A549 (cell line): Measurements from ENCODE around the gene WDFY1. TPM values are rescaled to one million over a fixed set of nuclear protein-coding genes. Genes with fewer than 3 reads are reported as not detected.

Experiments
- ATAC-seq, 2 experiments: fragments of 200-7000 bp in 1 of 2; fragments of >200 bp in 1 of 2; cut with Nextera tagmentation in 1 of 2; cut with Tn5 transposase in 1 of 2; 3 replicates each; pipeline versions ENCODE4 v1.8.0 to v1.9.1; 2018 to 2020; ENCODE audit warnings: mild to moderate bottlenecking in 1 of 2, moderate library complexity in 1 of 2
- CTCF ChIA-PET: fragments of 300-600 bp; sonication (Branson Sonifier 250); formaldehyde crosslinking; extraction: SDS; loops from one replicate; lab custom pipeline; 2021; ENCODE audit warnings: antibody characterized with exemption, inconsistent platforms; lab: Yijun Ruan, JAX
- POLR2A ChIA-PET: fragments of 350-600 bp; formaldehyde crosslinking; extraction: SDS; loops from one replicate; lab custom pipeline; 2021; ENCODE audit warnings: antibody characterized with exemption, inconsistent platforms; lab: Yijun Ruan, JAX
- DNase-seq, 2 experiments: peaks; one replicate each; pipeline versions ENCODE4 v3.0.0 to v3.0.0-alpha.2; 2011 to 2016; ENCODE audit warnings: low read depth in 1 of 2, low spot score in 1 of 2
- FAIRE-seq: peaks from 2 replicates; lab custom pipeline; 2011; peaks lifted over from hg19 to GRCh38; lab: Jason Lieb, UNC
- H3K27ac ChIP-seq, 2 experiments: fragments of >200 bp; sonication (Bioruptor Twin); formaldehyde crosslinking; 3 replicates each; pipeline ENCODE4 v1.5.1; 2016 to 2017
- H3K4me1 ChIP-seq: fragments of >200 bp; sonication (Bioruptor Twin); formaldehyde crosslinking; 3 replicates; pipeline ENCODE4 v1.6.1; 2016
- H3K4me2 ChIP-seq: fragments of >200 bp; sonication (Bioruptor Twin); formaldehyde crosslinking; 3 replicates; pipeline ENCODE4 v1.6.1; 2016
- H3K4me3 ChIP-seq: fragments of >200 bp; sonication (Bioruptor Twin); formaldehyde crosslinking; 3 replicates; pipeline ENCODE4 v1.5.1; 2016
- H3K9me3 ChIP-seq: fragments of >200 bp; sonication (Bioruptor Twin); formaldehyde crosslinking; 3 replicates; pipeline ENCODE4 v1.6.1; 2016
- EHF ChIP-seq: fragments of 250-450 bp; sonication (Bioruptor Pico); IDR thresholded peaks from 2 replicates; pipeline ENCODE4 v1.5.0; 2020; ENCODE audit warnings: mild to moderate bottlenecking
- FOXS1 ChIP-seq: fragments of 250-450 bp; sonication (Bioruptor Pico); IDR thresholded peaks from 2 replicates; pipeline ENCODE4 v1.5.0; 2020; ENCODE audit warnings: mild to moderate bottlenecking, moderate library complexity
- GATA3 ChIP-seq: IDR thresholded peaks from 2 replicates; pipeline ENCODE4 v1.6.1; 2012; ENCODE audit warnings: borderline replicate concordance
- HDAC2 ChIP-seq: fragments of 200-600 bp; sonication (generic); IDR thresholded peaks from 2 replicates; pipeline ENCODE4 v1.6.1; 2016
- HEYL ChIP-seq: fragments of 250-450 bp; sonication (Bioruptor Pico); IDR thresholded peaks from 2 replicates; pipeline ENCODE4 v1.8.0; 2021; ENCODE audit warnings: mild to moderate bottlenecking, moderate library complexity
- HOXB5 ChIP-seq: fragments of 250-450 bp; sonication (Bioruptor Pico); IDR thresholded peaks from 2 replicates; pipeline ENCODE4 v1.5.0; 2020; ENCODE audit warnings: mild to moderate bottlenecking, moderate library complexity
- KDM5A ChIP-seq: fragments of 200-600 bp; sonication (generic); IDR thresholded peaks from 2 replicates; pipeline ENCODE4 v1.6.1; 2016; ENCODE audit warnings: antibody characterized with exemption, mild to moderate bottlenecking
- MAFK ChIP-seq: fragments of 450-650 bp; IDR thresholded peaks from 2 replicates; pipeline ENCODE4 v1.6.1; 2014; ENCODE audit not compliant: partially characterized antibody
- PBX3 ChIP-seq: IDR thresholded peaks from 2 replicates; pipeline ENCODE4 v1.6.1; 2012
- RCOR1 ChIP-seq: fragments of 150-350 bp; IDR thresholded peaks from 2 replicates; pipeline ENCODE4 v1.6.1; 2014; ENCODE audit warnings: antibody characterized with exemption, low read length, low read depth
- REST ChIP-seq: fragments of 200-600 bp; sonication (generic); IDR thresholded peaks from 2 replicates; pipeline ENCODE4 v1.6.1; 2016; ENCODE audit warnings: antibody characterized with exemption, mild to moderate bottlenecking, moderate library complexity
- RFX5 ChIP-seq: fragments of 450-650 bp; IDR thresholded peaks from 2 replicates; pipeline ENCODE4 v1.7.1; 2014; ENCODE audit warnings: antibody characterized with exemption, mild to moderate bottlenecking, moderate library complexity
- SREBF2 ChIP-seq: fragments of 450-650 bp; IDR thresholded peaks from 2 replicates; pipeline ENCODE4 v1.6.1; 2014; ENCODE audit warnings: mild to moderate bottlenecking, moderate library complexity
- TFCP2L1 ChIP-seq: fragments of 250-450 bp; sonication (Bioruptor Pico); IDR thresholded peaks from 2 replicates; pipeline ENCODE4 v1.5.0; 2021; ENCODE audit warnings: mild to moderate bottlenecking
- ZFP36 ChIP-seq: fragments of 450-650 bp; IDR thresholded peaks from 2 replicates; pipeline ENCODE4 v1.6.1; 2014; ENCODE audit warnings: borderline replicate concordance; ENCODE audit not compliant: partially characterized antibody
- ZSCAN20 ChIP-seq: fragments of 250-450 bp; sonication (Bioruptor Pico); IDR thresholded peaks from 2 replicates; pipeline ENCODE4 v1.8.0; 2022; ENCODE audit warnings: mild to moderate bottlenecking, moderate library complexity
- WGBS: methylation state at CpG from one replicate; pipeline ENCODE4 v1.1.6; 2017; ENCODE audit errors: missing lambda C conversion rate; 5-methylcytosine and 5-hydroxymethylcytosine counted together
- polyA plus RNA-seq, 4 experiments: library from polyadenylated mRNA; depleted of rRNA in 3 of 4; stranded (reverse); fragments of >200 nt; fragmentation: RNase III in 1 of 4; extraction: RNeasy Plus Mini Kit Qiagen cat#74134 plus additional on column Dnase treatment in 1 of 4; gene quantifications; 2 replicates in 3 of 4; 3 replicates in 1 of 4; pipeline ENCODE4 v1.2.3, GENCODE V29; 2011 to 2017

WDFY1 gene
- polyA plus RNA-seq, 2 of the 4 experiments (the other 2 are of a cell fraction), result 38.7 to 70.8 TPM

- DNase-seq (no peak), FAIRE-seq (no peak)
- TF ChIP-seq KDM5A, result no peak
- TF ChIP-seq ZFP36, result no peak
- no peak for TF ChIP-seq HEYL (CRISPR knock-in tag)
- TF ChIP-seq EHF (CRISPR knock-in tag), result no peak
- no peak for TF ChIP-seq SREBF2
- no peak for TF ChIP-seq HDAC2
- TF ChIP-seq REST, result no peak
- TF ChIP-seq HOXB5 (CRISPR knock-in tag), result no peak
- TF ChIP-seq, all 56 proteins: peak for 0
- H3K27ac ChIP-seq, result no peak overlapping the region
- no peaks in the 10 kb centered on the region for H3K4me1 ChIP-seq
- H3K9me3 ChIP-seq, result no peaks in the 10 kb centered on the region
- CTCF ChIA-PET, result interaction anchor here (0.9 kb wide), 1 partner anchor 12 kb away, joined by 5 read pairs; no protein-coding TSS in a partner anchor
- WGBS, result 71% methylated on average over 5 of the region's 5 CpGs
- POLR2A ChIA-PET, result no interaction called here
- H3K4me2 ChIP-seq, result no peak overlapping the region
- peak in 1 of 2 experiments; percentile 22; a peak in 1 of 6 replicates for ATAC-seq
- H3K4me3 ChIP-seq, result no peak overlapping the region
These were observed 43.8 kb downstream of the WDFY1 start for GRCh38 chr2:223901311-223901710.

- ChIA-PET POLR2A (no interaction called here), CTCF (no interaction called here)
- ATAC-seq, result no peak
- Histone ChIP-seq H3K4me3 (no peak overlapping the region), H3K4me2 (no peak overlapping the region), H3K27ac (no peak overlapping the region), H3K9me3 (no peaks in the 10 kb centered on the region), H3K4me1 (peaks cover 5% of the 10 kb centered on the region)
- WGBS, result 91% methylated on average over 1 of the region's 1 CpG
- FAIRE-seq, result no peak
- no peak for TF ChIP-seq ZFP36
- no peak for TF ChIP-seq PBX3
- TF ChIP-seq GATA3, result no peak
- TF ChIP-seq REST, result no peak
- TF ChIP-seq RCOR1, result no peak
- no peak for TF ChIP-seq ZSCAN20 (CRISPR knock-in tag)
- no peak for TF ChIP-seq HOXB5 (CRISPR knock-in tag)
- TF ChIP-seq RFX5, result no peak
- no peak for DNase-seq
These were observed 44.6 kb downstream of the WDFY1 start for GRCh38 chr2:223900531-223900930.

GRCh38 chr2:223900066-223900465 is 45.1 kb downstream of the WDFY1 start:
- CTCF ChIA-PET, result no interaction called here
- 89% methylated on average over 6 of the region's 6 CpGs for WGBS

More at GRCh38 chr2:223900066-223900465, 45.1 kb downstream of the WDFY1 start:
- H3K4me3 ChIP-seq, result no peak overlapping the region
- peak; percentile 35 for TF ChIP-seq MAFK
- TF ChIP-seq TFCP2L1 (CRISPR knock-in tag), result no peak
- no peak for TF ChIP-seq FOXS1 (CRISPR knock-in tag)
- no peak for DNase-seq
- H3K27ac ChIP-seq, result no peak overlapping the region
- no peaks in the 10 kb centered on the region for H3K9me3 ChIP-seq
- H3K4me2 ChIP-seq, result no peak overlapping the region
- no peak for ATAC-seq
- POLR2A ChIA-PET, result no interaction called here
- peaks cover 10% of the 10 kb centered on the region for H3K4me1 ChIP-seq
- no peak for FAIRE-seq
